Left ventricle myocardium inferior (tissue), 1 donor: ENCODE measurements around the gene SLC29A4. TPM values are rescaled to one million over a fixed set of nuclear protein-coding genes. Genes with fewer than 3 reads are reported as not detected.
"Not testable (repeated sequence)": the region's sequence is repeated elsewhere in the genome, so short reads cannot be mapped to it uniquely, and the experiment has no call there.

ENCODE experiments used
- DNase-seq: peaks from one replicate; pipeline ENCODE4 v3.0.0-alpha.2; 2020
- H3K27ac ChIP-seq: fragments of 200-600 bp; replicated peaks from 2 replicates; pipeline ENCODE4 v1.8.0; 2021
- H3K27me3 ChIP-seq: fragments of 200-600 bp; 2 replicates; pipeline ENCODE4 v1.8.0; 2021; ENCODE audit warnings: low read depth
- H3K36me3 ChIP-seq: fragments of 200-600 bp; 2 replicates; pipeline ENCODE4 v1.8.0; 2021
- H3K4me1 ChIP-seq: fragments of 200-600 bp; 2 replicates; pipeline ENCODE4 v1.8.0; 2021
- H3K4me3 ChIP-seq: fragments of 200-600 bp; 2 replicates; pipeline ENCODE4 v1.8.0; 2021; ENCODE audit warnings: mild to moderate bottlenecking, moderate library complexity
- H3K9me3 ChIP-seq: fragments of 200-600 bp; replicated peaks from 2 replicates; pipeline ENCODE4 v1.8.0; 2021
- intact Hi-C: fragments of 100-400 bp; cut with micrococcal nuclease; formaldehyde crosslinking; loops from one replicate; pipeline ENCODE4 v1.11.0; 2022
- total RNA-seq: library from RNA; stranded (reverse); fragmentation: NEBNext Ultra II Directional; extraction: Animal tissue kit (Norgen Biotek cat#: 25700); gene quantifications from one replicate; pipeline ENCODE4 v1.2.1, GENCODE V29; 2021
- TF ChIP-seq, protein P1 (sequence below): fragments of 200-600 bp; IDR thresholded peaks from 2 replicates; pipeline ENCODE4 v1.8.0; 2021; ENCODE audit warnings: antibody characterized with exemption, mild to moderate bottlenecking, borderline replicate concordance
- donor health status: DM: no; HTN: yes; CAD: no; lungs with severe emphysema.

Gene SLC29A4
- total RNA-seq, 1 donor from 2014 or later = 3.7 TPM

DNA sequence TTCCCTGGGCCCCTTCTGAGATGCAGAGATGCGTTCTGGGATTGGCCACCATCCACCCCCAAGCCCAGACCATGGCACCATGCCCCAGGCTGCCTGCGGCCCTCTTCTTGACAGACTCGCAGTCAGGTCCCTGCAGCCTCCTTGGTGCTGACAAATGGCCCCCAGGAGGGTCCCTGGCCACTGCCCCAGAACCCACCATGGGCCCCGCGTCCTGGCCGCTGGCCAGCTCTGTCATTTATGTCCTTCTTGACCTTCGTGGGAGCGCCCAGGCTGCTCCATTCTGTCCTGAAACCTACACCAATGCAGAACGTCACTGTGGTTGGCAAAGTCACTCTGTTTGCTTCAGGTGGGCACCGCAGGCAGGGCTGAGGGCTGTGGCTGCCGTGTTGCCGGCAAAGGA lies 39.5 kb upstream of the SLC29A4 start:
- intact Hi-C loops = no loop called here
- Histone ChIP-seq H3K4me1 (peaks cover 14% of the 10 kb centered on the region), H3K9me3 (no peaks in the 10 kb centered on the region), H3K4me3 (no peak overlapping the region), H3K36me3 (no peaks in the 10 kb centered on the region), H3K27me3 (peaks cover 5% of the 10 kb centered on the region), H3K27ac (no peak overlapping the region)
- TF ChIP-seq, protein P1, sequence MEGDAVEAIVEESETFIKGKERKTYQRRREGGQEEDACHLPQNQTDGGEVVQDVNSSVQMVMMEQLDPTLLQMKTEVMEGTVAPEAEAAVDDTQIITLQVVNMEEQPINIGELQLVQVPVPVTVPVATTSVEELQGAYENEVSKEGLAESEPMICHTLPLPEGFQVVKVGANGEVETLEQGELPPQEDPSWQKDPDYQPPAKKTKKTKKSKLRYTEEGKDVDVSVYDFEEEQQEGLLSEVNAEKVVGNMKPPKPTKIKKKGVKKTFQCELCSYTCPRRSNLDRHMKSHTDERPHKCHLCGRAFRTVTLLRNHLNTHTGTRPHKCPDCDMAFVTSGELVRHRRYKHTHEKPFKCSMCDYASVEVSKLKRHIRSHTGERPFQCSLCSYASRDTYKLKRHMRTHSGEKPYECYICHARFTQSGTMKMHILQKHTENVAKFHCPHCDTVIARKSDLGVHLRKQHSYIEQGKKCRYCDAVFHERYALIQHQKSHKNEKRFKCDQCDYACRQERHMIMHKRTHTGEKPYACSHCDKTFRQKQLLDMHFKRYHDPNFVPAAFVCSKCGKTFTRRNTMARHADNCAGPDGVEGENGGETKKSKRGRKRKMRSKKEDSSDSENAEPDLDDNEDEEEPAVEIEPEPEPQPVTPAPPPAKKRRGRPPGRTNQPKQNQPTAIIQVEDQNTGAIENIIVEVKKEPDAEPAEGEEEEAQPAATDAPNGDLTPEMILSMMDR = no peak
- no peak for DNase-seq

DNA sequence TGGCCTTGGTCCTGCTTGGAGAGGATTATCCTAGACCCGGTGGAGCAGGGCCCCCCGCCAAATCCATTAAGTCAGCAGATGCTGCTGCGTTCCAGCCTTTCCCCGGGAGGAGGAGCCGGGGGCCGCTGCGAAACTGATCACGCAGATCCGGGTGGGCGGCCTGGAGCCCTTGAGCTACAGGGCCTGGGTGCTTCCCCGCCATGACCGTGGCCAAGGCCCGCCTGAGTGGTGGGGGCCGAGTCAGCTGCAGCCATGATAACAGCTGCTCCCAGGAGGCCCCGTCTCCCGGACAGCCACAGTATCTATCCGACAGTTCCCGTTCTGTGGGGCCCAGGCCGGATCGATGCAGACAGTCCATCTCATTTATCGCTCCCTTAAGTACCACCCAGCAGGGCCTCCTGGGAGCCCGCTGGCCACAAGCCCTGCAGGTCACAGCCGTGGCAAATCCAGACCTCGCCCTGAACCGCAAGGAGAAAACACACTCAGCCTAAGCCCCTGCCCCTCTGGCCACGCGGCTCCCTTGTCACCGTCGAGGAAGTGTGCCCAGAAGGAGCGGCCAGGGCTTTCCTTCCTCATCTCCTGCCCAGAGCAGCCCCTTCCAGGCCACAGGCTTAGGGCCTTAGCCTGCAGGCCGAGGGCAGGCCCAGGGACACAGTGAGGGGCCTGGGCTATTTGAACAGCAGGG lies 34.4 kb upstream of the SLC29A4 start:
- Histone ChIP-seq H3K4me1 (no peaks in the 10 kb centered on the region), H3K27me3 (peaks cover 10% of the 10 kb centered on the region), H3K36me3 (no peaks in the 10 kb centered on the region), H3K4me3 (no peak overlapping the region), H3K9me3 (no peaks in the 10 kb centered on the region), H3K27ac (peak overlapping the region; percentile 40)
- DNase-seq = peak; percentile 69
- TF ChIP-seq, protein P1 = no peak
- intact Hi-C loops = no loop called here

DNA sequence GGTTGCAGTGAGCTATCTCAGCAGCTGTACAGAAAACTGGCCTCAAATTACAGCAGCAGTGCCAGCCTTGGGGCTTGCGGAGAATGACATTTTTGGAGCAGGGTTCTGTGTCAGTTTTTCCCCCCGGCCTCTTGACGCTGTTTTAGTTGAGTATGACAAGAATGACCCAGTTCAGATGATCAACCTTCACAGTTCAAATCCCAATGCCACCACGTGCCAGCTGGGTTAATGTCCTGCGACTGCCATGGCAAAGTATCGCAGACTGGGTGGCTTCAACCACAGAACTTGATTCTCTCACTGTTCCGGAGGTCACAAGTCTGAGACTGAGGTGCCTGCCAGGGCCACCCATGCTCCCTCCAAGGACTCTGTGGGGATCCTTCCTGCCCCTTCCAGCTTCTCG lies 32.0 kb upstream of the SLC29A4 start:
- intact Hi-C loops, DNase-seq: not testable (repeated sequence)

DNA sequence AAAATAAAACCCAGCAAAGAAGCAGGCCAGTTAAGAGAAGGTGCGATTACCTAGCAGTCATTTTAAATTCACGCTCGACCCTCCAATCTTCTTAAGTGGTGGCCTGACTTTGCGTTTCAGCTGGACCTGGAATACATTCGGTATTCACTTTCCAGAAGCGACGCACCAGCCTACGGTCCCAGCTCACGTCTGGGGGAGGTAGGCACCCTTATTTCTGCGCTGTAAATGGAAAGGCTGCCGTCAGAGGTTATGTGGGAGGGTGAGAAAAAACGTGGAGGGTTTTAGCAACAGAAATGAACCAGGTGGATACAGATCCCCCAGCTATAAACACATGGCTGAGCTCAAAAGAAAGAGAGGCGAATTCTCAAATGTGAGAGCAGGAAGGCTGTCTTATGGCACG lies 29.2 kb upstream of the SLC29A4 start:
- H3K4me1 ChIP-seq, intact Hi-C loops: not testable (repeated sequence)
- peaks cover 11% of the 10 kb centered on the region for H3K27me3 ChIP-seq

More for the DNA sequence above, 32.0 kb upstream of the SLC29A4 start:
- not testable (repeated sequence) for H3K4me3 ChIP-seq, H3K9me3 ChIP-seq, H3K36me3 ChIP-seq, H3K27ac ChIP-seq, H3K4me1 ChIP-seq
- H3K27me3 ChIP-seq = peaks cover 11% of the 10 kb centered on the region

DNA sequence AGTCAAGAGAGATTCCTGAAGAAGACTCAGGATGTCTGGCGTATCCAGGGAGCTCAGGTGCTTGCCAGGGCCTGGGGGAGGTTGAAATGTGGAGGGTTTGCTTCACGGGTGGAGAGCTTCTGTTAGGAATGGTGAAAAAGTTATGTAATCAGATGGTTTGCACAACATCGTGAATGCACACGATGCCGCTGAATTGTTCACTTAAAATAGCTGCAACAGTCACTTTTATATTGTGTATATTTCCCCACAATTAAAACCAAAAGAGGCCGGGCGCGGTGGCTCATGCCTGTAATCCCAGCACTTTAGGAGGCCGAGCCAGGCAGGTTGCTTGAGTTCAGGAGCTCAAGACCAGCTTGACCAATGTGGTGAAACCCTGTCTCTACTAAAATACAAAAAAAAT lies 28.4 kb upstream of the SLC29A4 start:
- H3K36me3 ChIP-seq, H3K27ac ChIP-seq, intact Hi-C loops, H3K9me3 ChIP-seq, H3K4me3 ChIP-seq, H3K4me1 ChIP-seq, DNase-seq: not testable (repeated sequence)
- peaks cover 11% of the 10 kb centered on the region for H3K27me3 ChIP-seq

More for the DNA sequence above, 29.2 kb upstream of the SLC29A4 start:
- H3K27ac ChIP-seq, H3K4me3 ChIP-seq, H3K36me3 ChIP-seq, DNase-seq, H3K9me3 ChIP-seq: not testable (repeated sequence)

DNA sequence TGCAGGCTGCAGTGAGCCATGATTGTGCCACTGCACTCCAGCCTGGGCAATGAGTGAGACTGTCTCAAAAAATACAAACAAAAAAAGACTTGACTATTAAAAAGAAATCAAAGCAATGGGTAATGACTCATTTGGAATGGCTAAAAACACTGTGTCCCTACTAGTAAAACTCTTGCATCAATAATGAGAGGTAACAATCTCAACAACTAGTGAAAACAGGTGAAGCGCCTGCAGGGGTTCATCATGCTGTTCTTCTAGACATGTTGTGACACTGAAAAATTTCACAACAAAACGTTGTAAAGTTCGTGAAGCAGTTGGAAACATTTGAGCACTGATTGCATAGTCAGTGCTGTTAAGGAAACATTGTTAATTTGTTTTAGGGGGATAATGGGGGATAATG lies 26.9 kb upstream of the SLC29A4 start:
- intact Hi-C loops = no loop called here
- no peak for DNase-seq
- no peak overlapping the region for H3K27ac ChIP-seq
- H3K27me3 ChIP-seq = peaks cover 11% of the 10 kb centered on the region
- TF ChIP-seq, protein P1 = no peak
- no peaks in the 10 kb centered on the region for H3K4me1 ChIP-seq
- H3K9me3 ChIP-seq = no peaks in the 10 kb centered on the region
- no peak overlapping the region for H3K4me3 ChIP-seq
- H3K36me3 ChIP-seq = no peaks in the 10 kb centered on the region

DNA sequence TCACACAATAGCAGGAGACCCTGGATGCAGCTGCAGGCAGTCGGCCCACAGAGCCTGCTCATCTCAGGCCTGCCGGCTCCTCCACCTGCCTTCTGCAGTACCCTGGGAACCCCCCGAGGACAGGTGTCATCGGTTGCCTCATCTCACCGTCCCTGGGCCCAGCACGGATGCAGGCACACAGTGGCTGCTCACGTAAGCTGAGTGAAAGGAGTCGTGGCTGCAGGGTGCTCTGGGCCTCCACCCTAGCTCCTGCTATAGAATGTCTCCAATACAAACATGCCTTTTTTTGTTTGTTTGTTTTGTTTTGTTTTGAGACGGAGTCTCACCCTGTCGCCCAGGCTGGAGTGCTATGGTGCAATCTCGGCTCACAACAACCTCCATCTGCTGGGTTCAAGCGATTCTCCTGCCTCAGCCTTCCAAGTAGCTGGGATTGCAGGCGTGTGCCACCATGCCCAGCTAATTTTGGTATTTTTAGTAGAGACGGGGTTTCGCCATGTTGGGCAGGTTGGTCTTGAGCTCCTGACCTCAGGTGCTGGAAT lies 22.1 kb upstream of the SLC29A4 start:
- H3K36me3 ChIP-seq, H3K9me3 ChIP-seq, H3K4me1 ChIP-seq, intact Hi-C loops, H3K27ac ChIP-seq, DNase-seq, H3K4me3 ChIP-seq, H3K27me3 ChIP-seq: not testable (repeated sequence)

DNA sequence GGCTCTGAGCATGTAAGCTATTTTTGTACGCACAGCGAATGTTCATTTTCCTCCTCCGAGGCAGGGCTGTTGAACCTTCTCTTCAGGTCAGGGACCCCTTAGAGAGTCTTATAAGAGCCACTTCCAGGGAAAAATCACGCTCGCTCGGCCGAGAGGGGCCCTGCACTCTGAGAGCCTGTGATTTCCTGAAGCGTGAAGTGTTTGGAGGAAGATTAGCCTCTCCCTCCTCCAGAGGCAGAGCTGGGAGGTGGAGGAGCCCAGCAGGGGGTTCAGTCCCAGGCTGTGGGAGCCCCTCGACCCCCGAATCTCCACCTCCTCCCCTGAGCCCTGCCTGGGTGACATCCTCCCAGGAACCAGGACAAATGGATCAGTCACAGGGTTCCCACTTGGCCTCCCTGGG lies 19.7 kb upstream of the SLC29A4 start:
- H3K36me3 ChIP-seq, intact Hi-C loops, H3K9me3 ChIP-seq, H3K4me1 ChIP-seq, H3K27ac ChIP-seq, H3K4me3 ChIP-seq, DNase-seq: not testable (repeated sequence)
- H3K27me3 ChIP-seq = peaks cover 17% of the 10 kb centered on the region
